ENCODE data around the gene LRRC57. TPM values are rescaled to one million over a fixed set of nuclear protein-coding genes. Genes with fewer than 3 reads are reported as not detected.
"Not testable (repeated sequence)": the region's sequence is repeated elsewhere in the genome, so short reads cannot be mapped to it uniquely, and the experiment has no call there.

LRRC57 gene
- total RNA-seq, 2 experiments from 2014 or later: 17.0 to 19.1 TPM

GRCh38 chr15:42576040-42576594 is 27.5 kb upstream of the LRRC57 start:
- H3K9me3 Mint-ChIP-seq: no peaks in the 10 kb centered on the region
- H3K4me1 Mint-ChIP-seq: peaks cover 33% of the 10 kb centered on the region
- peak overlapping the region; percentile 89 for H3K27ac Mint-ChIP-seq
- H3K36me3 Mint-ChIP-seq: peaks cover 5% of the 10 kb centered on the region
- DNase-seq: no peak
- peak overlapping the region; percentile 88 for H3K4me3 Mint-ChIP-seq
- no peaks in the 10 kb centered on the region for H3K27me3 Mint-ChIP-seq

- Mint-ChIP-seq H3K4me3 (peak within 1 kb of the TSS; percentile 88), H3K27me3 (no peaks in the 10 kb centered on the region), H3K36me3 (peaks cover 5% of the 10 kb centered on the region), H3K9me3 (no peaks in the 10 kb centered on the region), H3K4me1 (peaks cover 28% of the 10 kb centered on the region), H3K27ac (peak within 1 kb of the TSS; percentile 89)
- DNase-seq: peak; percentile 97
Measured at GRCh38 chr15:42575188-42576039, 26.8 kb upstream of the LRRC57 start, which contains the start of gene STARD9. Gene STARD9 (plus strand): TSS chr15:42575606. CDS start chr15:42575716, 110 bp downstream.

GRCh38 chr15:42558739-42559138 is 10.1 kb upstream of the LRRC57 start:
- Mint-ChIP-seq H3K27ac (no peak overlapping the region), H3K9me3 (no peaks in the 10 kb centered on the region), H3K36me3 (peaks cover 14% of the 10 kb centered on the region), H3K27me3 (no peaks in the 10 kb centered on the region), H3K4me3 (no peak overlapping the region), H3K4me1 (peaks cover 7% of the 10 kb centered on the region)
- no peak for DNase-seq

- H3K27me3 Mint-ChIP-seq, H3K27ac Mint-ChIP-seq: not testable (repeated sequence)
- H3K36me3 Mint-ChIP-seq: peaks cover 11% of the 10 kb centered on the region
Measured at GRCh38 chr15:42556550-42557207, 8.1 kb upstream of the LRRC57 start.

GRCh38 chr15:42553554-42553953 is 5.0 kb upstream of the LRRC57 start:
- H3K4me3 Mint-ChIP-seq: no peak overlapping the region
- peaks cover 28% of the 10 kb centered on the region for H3K4me1 Mint-ChIP-seq
- DNase-seq: no peak
- peaks cover 16% of the 10 kb centered on the region for H3K36me3 Mint-ChIP-seq
- H3K27ac Mint-ChIP-seq: no peak overlapping the region
- H3K27me3 Mint-ChIP-seq: no peaks in the 10 kb centered on the region
- no peaks in the 10 kb centered on the region for H3K9me3 Mint-ChIP-seq

More at GRCh38 chr15:42556550-42557207, 8.1 kb upstream of the LRRC57 start:
- H3K4me1 Mint-ChIP-seq: peaks cover 21% of the 10 kb centered on the region
- H3K4me3 Mint-ChIP-seq, DNase-seq, H3K9me3 Mint-ChIP-seq: not testable (repeated sequence)

- no peak for DNase-seq
- Mint-ChIP-seq H3K9me3 (no peaks in the 10 kb centered on the region), H3K27ac (peak overlapping the region; percentile 58), H3K4me1 (peaks cover 46% of the 10 kb centered on the region), H3K4me3 (peak overlapping the region; percentile 97), H3K27me3 (no peaks in the 10 kb centered on the region), H3K36me3 (peaks cover 15% of the 10 kb centered on the region)
Measured at GRCh38 chr15:42549741-42550392, 1.3 kb upstream of the LRRC57 start.

- peaks cover 17% of the 10 kb centered on the region for H3K36me3 Mint-ChIP-seq
- no peaks in the 10 kb centered on the region for H3K27me3 Mint-ChIP-seq
- peaks cover 46% of the 10 kb centered on the region for H3K4me1 Mint-ChIP-seq
- no peak for DNase-seq
- no peaks in the 10 kb centered on the region for H3K9me3 Mint-ChIP-seq
- peak overlapping the region; percentile 97 for H3K4me3 Mint-ChIP-seq
- peak overlapping the region; percentile 96 for H3K27ac Mint-ChIP-seq
Measured at GRCh38 chr15:42549032-42549491, 469 bp upstream of the LRRC57 start.

- H3K27ac Mint-ChIP-seq: peak overlapping the region; percentile 96
- H3K36me3 Mint-ChIP-seq: peaks cover 16% of the 10 kb centered on the region
- peaks cover 37% of the 10 kb centered on the region for H3K4me1 Mint-ChIP-seq
Measured at GRCh38 chr15:42547918-42548248, 710 bp downstream of the LRRC57 start.

GRCh38 chr15:42544853-42545629 is 3.6 kb downstream of the LRRC57 start:
- H3K9me3 Mint-ChIP-seq: no peaks in the 10 kb centered on the region

More at GRCh38 chr15:42547918-42548248, 710 bp downstream of the LRRC57 start:
- Mint-ChIP-seq H3K9me3 (no peaks in the 10 kb centered on the region), H3K27me3 (no peaks in the 10 kb centered on the region), H3K4me3 (peak overlapping the region; percentile 97)
- no peak for DNase-seq

GRCh38 chr15:42533246-42533645 is 15.3 kb downstream of the LRRC57 start:
- no peak overlapping the region for H3K4me3 Mint-ChIP-seq
- H3K36me3 Mint-ChIP-seq: peaks cover 11% of the 10 kb centered on the region
- no peak overlapping the region for H3K27ac Mint-ChIP-seq
- no peaks in the 10 kb centered on the region for H3K27me3 Mint-ChIP-seq
- no peak for DNase-seq
- no peaks in the 10 kb centered on the region for H3K4me1 Mint-ChIP-seq
- H3K9me3 Mint-ChIP-seq: no peaks in the 10 kb centered on the region

More at GRCh38 chr15:42544853-42545629, 3.6 kb downstream of the LRRC57 start:
- no peak overlapping the region for H3K27ac Mint-ChIP-seq
- no peaks in the 10 kb centered on the region for H3K27me3 Mint-ChIP-seq
- no peak overlapping the region for H3K4me3 Mint-ChIP-seq
- H3K4me1 Mint-ChIP-seq: peaks cover 26% of the 10 kb centered on the region
- no peak for DNase-seq
- H3K36me3 Mint-ChIP-seq: peaks cover 17% of the 10 kb centered on the region

GRCh38 chr15:42528970-42529369 is 19.6 kb downstream of the LRRC57 start:
- peaks cover 7% of the 10 kb centered on the region for H3K36me3 Mint-ChIP-seq
- DNase-seq: no peak
- H3K27me3 Mint-ChIP-seq: no peaks in the 10 kb centered on the region
- H3K4me1 Mint-ChIP-seq: no peaks in the 10 kb centered on the region
- no peaks in the 10 kb centered on the region for H3K9me3 Mint-ChIP-seq
- H3K4me3 Mint-ChIP-seq: no peak overlapping the region
- H3K27ac Mint-ChIP-seq: no peak overlapping the region

- DNase-seq: no peak
- no peaks in the 10 kb centered on the region for H3K27me3 Mint-ChIP-seq
- H3K36me3 Mint-ChIP-seq: peaks cover 3% of the 10 kb centered on the region
- no peak overlapping the region for H3K27ac Mint-ChIP-seq
- no peak overlapping the region for H3K4me3 Mint-ChIP-seq
- no peaks in the 10 kb centered on the region for H3K4me1 Mint-ChIP-seq
- no peaks in the 10 kb centered on the region for H3K9me3 Mint-ChIP-seq
Measured at GRCh38 chr15:42523331-42523730, 25.3 kb downstream of the LRRC57 start.

GRCh38 chr15:42511007-42511391 is 37.6 kb downstream of the LRRC57 start:
- Mint-ChIP-seq H3K4me1 (peaks cover 3% of the 10 kb centered on the region), H3K4me3 (no peak overlapping the region), H3K36me3 (peaks cover 9% of the 10 kb centered on the region)

GRCh38 chr15:42510258-42511006 is 38.2 kb downstream of the LRRC57 start:
- H3K4me3 Mint-ChIP-seq: no peak overlapping the region
- peaks cover 6% of the 10 kb centered on the region for H3K36me3 Mint-ChIP-seq

More at GRCh38 chr15:42511007-42511391, 37.6 kb downstream of the LRRC57 start:
- no peaks in the 10 kb centered on the region for H3K27me3 Mint-ChIP-seq
- no peaks in the 10 kb centered on the region for H3K9me3 Mint-ChIP-seq
- no peak overlapping the region for H3K27ac Mint-ChIP-seq
- no peak for DNase-seq

More at GRCh38 chr15:42510258-42511006, 38.2 kb downstream of the LRRC57 start:
- H3K27me3 Mint-ChIP-seq: no peaks in the 10 kb centered on the region
- no peaks in the 10 kb centered on the region for H3K9me3 Mint-ChIP-seq
- H3K4me1 Mint-ChIP-seq: peaks cover 3% of the 10 kb centered on the region
- H3K27ac Mint-ChIP-seq: no peak overlapping the region
- DNase-seq: no peak

Measured in activated naive CD8-positive, alpha-beta T cell treated with anti-CD3 and anti-CD28 coated beads for 36 hours (primary cell).